Osteocyte (in vitro differentiated cells): Measurements from ENCODE around the gene ARVCF. TPM values are rescaled to one million over a fixed set of nuclear protein-coding genes. Genes with fewer than 3 reads are reported as not detected.

Source experiments
- DNase-seq: peaks from one replicate; pipeline ENCODE4 v3.0.0; 2021; ENCODE audit warnings: mixed read lengths; ENCODE audit not compliant: unreplicated experiment; ENCODE audit errors: extremely low spot score
- H3K27ac Mint-ChIP-seq: one replicate; pipeline ENCODE4 v1.8.0; 2021; ENCODE audit warnings: mild to moderate bottlenecking, mixed read lengths; ENCODE audit not compliant: unreplicated experiment
- H3K27me3 Mint-ChIP-seq: one replicate; pipeline ENCODE4 v1.8.0; 2021; ENCODE audit warnings: mixed read lengths; ENCODE audit not compliant: unreplicated experiment
- H3K36me3 Mint-ChIP-seq: one replicate; pipeline ENCODE4 v1.8.0; 2021; ENCODE audit warnings: mixed read lengths; ENCODE audit not compliant: unreplicated experiment
- H3K4me1 Mint-ChIP-seq: one replicate; pipeline ENCODE4 v1.8.0; 2021; ENCODE audit warnings: mixed read lengths; ENCODE audit not compliant: unreplicated experiment
- H3K4me3 Mint-ChIP-seq: one replicate; pipeline ENCODE4 v1.8.0; 2021; ENCODE audit warnings: mild to moderate bottlenecking, moderate library complexity, mixed read lengths; ENCODE audit not compliant: unreplicated experiment
- H3K9me3 Mint-ChIP-seq: one replicate; pipeline ENCODE4 v1.8.0; 2021; ENCODE audit warnings: mixed read lengths; ENCODE audit not compliant: unreplicated experiment
- total RNA-seq: library from RNA; stranded (reverse); gene quantifications from 2 replicates; pipeline ENCODE4 v1.2.1, GENCODE V29; 2021
- TF ChIP-seq, protein P1 (sequence below): fragments of 200-600 bp; sonication (generic); IDR thresholded peaks from 2 replicates; pipeline ENCODE4 v1.5.0; 2021; ENCODE audit warnings: antibody characterized with exemption, mild to moderate bottlenecking, moderate library complexity

ARVCF gene
- total RNA-seq, 1 donor from 2014 or later: 29.3 TPM

DNA sequence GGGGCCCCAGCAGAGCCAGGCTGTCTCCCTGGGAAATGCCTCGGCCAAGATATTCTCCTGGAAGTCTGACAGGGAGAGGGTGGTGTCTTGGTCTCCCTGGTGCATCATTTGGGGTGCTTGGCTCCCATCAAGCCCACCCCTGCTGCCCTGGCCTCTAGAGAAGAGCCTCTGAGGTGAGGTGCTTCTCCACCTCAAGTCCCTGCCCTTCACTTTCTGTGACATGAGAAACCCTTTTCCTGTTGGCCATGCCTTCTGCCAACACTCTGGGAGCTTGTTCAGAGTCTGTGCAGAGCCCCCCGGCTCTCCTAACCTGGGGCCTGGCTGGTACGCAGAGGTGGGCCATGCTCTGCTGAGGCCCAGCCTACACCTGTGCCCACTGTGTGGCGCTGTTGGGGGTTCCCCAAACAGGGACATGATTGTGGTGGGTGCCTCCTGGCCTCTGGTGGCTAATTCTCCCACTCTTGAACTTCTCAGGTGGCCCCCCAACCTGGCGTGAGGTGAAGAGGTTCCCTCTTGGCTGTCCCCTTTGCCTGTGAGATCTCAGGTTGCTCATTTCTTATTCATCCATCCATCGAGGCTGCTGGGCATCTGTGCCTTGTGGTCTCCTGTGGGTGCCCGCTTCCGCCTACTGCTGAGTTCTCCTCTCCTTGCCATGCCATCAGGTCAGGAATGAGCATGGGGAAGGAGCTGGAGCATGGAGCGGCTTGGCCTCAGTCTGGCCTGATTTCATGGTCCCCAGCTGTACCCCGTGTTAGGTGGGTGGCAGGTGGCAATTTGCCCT is 44.3 kb upstream of the ARVCF start:
- H3K27ac Mint-ChIP-seq: no peak overlapping the region

DNA sequence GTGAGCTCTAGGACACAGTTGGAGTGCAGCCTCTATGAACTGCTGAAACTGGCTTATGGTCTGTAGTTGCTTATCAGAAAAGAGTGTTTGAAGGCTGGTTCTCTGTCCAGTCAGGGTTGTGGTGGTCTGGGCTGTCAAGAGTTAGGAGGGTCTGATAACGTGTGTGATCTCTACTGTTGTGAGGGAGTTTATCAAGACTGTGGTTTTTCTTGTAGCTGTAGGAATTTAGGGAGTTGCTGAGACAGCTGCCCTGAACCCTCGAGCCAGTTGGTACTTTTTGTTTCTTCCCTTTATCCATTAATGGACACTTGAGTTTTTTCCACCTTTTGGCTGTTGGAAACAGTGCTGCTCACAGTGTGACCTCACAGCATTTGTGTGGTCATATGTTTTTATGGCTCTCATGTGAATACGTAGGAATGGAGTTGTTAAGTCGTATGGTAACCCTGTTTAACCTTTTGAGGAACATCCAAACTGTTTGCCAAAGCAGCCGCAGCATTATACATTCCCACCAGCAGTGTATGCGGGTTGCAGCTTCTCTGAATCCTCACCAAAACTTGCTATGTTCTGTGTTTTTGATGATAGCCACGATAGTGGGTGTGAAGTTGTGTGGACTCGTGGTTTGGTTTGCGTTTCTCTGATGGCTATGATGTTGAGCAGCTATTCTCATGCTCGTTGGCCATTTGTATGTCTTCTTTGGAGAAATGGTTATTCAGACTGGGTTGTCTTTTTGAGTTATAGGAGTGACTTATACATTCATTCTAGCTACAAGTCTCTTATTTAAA is 42.6 kb upstream of the ARVCF start:
- Mint-ChIP-seq H3K36me3 (peaks cover 20% of the 10 kb centered on the region), H3K4me1 (no peaks in the 10 kb centered on the region), H3K4me3 (no peak overlapping the region), H3K27me3 (no peaks in the 10 kb centered on the region), H3K9me3 (no peaks in the 10 kb centered on the region), H3K27ac (no peak overlapping the region)
- DNase-seq: no peak
- TF ChIP-seq, protein P1, sequence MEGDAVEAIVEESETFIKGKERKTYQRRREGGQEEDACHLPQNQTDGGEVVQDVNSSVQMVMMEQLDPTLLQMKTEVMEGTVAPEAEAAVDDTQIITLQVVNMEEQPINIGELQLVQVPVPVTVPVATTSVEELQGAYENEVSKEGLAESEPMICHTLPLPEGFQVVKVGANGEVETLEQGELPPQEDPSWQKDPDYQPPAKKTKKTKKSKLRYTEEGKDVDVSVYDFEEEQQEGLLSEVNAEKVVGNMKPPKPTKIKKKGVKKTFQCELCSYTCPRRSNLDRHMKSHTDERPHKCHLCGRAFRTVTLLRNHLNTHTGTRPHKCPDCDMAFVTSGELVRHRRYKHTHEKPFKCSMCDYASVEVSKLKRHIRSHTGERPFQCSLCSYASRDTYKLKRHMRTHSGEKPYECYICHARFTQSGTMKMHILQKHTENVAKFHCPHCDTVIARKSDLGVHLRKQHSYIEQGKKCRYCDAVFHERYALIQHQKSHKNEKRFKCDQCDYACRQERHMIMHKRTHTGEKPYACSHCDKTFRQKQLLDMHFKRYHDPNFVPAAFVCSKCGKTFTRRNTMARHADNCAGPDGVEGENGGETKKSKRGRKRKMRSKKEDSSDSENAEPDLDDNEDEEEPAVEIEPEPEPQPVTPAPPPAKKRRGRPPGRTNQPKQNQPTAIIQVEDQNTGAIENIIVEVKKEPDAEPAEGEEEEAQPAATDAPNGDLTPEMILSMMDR: no peak

More for the DNA sequence above, 44.3 kb upstream of the ARVCF start:
- peaks cover 18% of the 10 kb centered on the region for H3K36me3 Mint-ChIP-seq
- no peaks in the 10 kb centered on the region for H3K4me1 Mint-ChIP-seq
- no peak overlapping the region for H3K4me3 Mint-ChIP-seq
- TF ChIP-seq, protein P1: no peak
- DNase-seq: no peak
- H3K9me3 Mint-ChIP-seq: no peaks in the 10 kb centered on the region
- H3K27me3 Mint-ChIP-seq: no peaks in the 10 kb centered on the region

DNA sequence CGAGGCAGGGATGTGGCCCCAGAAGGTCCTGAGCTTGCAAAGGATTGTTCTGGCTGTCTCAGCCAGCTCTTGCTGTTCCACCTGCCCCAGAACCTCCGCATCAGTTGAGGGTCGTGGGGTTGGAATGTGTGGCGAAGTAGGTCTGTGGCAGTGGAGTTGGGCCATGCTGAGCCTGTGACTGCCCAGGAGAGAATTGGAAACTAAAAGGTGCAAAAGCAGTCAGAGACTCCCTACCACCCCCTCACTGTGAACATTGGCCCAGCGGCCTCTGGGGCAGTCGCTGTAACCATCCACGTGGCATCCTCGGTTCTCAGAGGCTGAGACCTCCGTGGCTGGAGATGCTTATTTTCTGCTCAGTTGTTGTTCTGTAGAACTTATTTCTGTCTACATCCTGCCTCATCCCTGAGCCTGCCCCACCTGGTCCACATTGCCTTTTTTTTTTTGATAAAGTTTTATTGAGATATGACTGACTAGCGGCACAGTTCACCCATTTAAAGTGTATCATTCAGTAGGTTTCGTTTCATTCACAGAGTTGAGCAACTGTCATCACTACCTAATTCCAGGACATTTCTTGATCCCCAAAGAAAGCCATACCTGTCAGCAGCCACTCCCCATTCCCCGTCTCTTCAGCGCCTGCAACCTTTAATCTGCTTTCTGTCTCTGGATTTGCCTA is 41.1 kb upstream of the ARVCF start:
- no peaks in the 10 kb centered on the region for H3K4me1 Mint-ChIP-seq
- no peak for DNase-seq
- peaks cover 20% of the 10 kb centered on the region for H3K36me3 Mint-ChIP-seq
- H3K9me3 Mint-ChIP-seq: no peaks in the 10 kb centered on the region
- TF ChIP-seq, protein P1: no peak
- no peak overlapping the region for H3K27ac Mint-ChIP-seq
- no peak overlapping the region for H3K4me3 Mint-ChIP-seq
- no peaks in the 10 kb centered on the region for H3K27me3 Mint-ChIP-seq

DNA sequence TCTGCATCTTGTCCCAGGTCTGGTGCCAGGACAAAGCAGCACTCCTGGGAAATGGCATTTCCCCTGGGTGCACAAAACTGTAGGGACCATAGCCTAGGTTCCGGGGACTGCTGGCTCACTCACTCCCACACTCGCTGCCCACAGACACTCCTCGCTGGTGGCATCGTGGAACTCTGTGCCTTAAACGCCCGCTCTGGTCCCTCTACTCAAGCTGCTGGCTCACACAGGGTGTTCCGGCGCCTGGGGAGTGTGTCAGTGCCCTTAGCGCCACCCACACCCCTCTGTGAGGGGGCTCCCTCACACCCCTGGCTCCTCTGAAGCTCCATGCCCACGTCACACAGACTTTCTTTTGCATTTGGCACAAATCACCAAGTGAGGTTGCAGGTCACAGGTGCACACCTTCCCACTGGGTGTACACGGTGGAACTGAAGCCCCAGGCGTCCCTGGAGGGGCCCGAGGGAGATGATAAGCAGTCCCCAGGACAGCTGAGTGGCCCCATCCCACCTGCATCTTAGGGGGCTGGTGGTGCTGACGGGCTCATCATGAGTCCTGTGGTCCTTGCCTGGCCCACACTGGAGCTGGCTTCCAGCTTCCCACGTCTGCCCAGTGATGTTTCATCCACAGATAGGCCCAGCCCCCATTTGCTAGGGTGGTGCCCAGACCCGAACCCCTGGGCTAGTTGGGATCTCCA is 40.2 kb upstream of the ARVCF start:
- Mint-ChIP-seq H3K27me3 (no peaks in the 10 kb centered on the region), H3K27ac (no peak overlapping the region), H3K4me3 (no peak overlapping the region), H3K9me3 (no peaks in the 10 kb centered on the region), H3K36me3 (peaks cover 17% of the 10 kb centered on the region), H3K4me1 (no peaks in the 10 kb centered on the region)
- TF ChIP-seq, protein P1: no peak
- no peak for DNase-seq
